ENCODE data around the gene PIGL. TPM values are rescaled to one million over a fixed set of nuclear protein-coding genes. Genes with fewer than 3 reads are reported as not detected.

The PIGL gene
- total RNA-seq, 1 experiment from 2014 or later = 17.0 TPM

DNA sequence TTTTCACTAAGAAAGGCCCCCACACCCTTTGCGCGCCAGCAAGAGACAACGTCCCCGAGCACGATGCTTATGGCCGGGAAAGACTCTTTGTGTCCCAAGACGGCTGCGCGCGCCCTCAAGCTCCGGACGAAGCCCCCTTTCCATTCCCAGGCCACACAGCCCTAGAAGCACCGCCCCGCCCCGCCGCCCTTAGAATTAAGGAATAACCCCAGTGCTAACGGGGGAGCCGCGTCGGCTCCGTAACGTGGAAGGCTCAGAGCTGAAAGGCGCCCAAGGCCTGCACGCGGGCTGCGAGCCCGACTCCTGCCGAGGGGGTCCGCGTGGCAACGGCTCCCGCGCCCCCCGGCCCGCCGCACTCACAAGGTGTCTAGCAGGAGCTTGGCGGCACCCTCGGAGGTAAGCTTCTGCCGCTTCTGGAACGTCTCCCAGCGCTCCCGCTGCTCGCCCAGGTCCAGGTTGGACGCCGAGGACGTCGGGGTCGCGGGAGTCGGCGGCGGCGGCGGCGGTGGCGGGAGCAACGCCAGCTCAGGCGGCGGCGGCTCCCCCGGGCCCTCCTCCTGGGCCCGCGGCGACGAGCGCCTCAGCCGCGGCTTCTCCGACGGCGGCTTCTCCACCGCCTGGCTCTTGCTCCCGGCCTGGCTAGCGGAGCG, 135.8 kb downstream of the PIGL start:
- DNase-seq (ENCODE audit: low spot score) = no peak

DNA sequence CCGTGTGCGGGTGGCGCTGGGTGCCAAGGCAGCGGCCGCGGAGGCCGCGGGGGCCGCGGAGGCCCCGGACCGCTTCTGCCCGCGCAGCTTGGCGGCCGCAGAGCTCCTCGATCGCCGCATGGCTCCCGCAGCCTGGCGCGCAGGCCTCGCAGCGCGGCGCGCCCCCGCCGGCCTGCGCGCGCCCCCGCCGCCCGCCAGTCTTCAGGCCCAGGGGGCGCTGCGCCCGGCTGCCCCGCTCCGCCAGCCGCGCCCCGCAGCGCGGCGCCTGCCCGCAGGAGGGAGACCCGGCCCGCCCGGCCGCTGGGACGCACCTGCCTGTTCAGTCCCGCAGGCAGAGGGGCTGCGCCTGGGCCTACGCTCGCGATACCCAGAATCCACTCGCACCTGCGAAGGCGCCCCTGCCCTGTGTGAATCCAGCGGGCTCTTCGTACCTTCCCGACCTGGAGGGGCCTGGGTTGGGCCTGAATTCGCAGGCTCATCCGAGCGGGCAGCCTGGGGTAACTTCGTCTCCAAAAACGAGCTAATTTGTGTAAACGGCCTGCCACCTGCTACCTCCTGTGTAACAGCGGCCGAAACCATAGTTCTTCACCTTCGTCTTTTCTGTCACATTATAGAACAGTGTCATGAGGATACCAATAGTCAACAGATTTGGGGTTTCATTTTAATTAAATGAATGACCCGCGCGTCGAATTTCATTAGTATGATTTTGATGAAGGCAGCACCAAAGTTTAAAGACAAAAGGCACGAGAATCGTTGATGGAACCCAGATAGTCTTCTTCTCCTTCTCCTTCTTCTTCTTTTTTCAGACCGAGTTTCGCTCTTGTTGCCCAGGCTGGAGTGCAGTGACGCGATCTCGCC, 136.5 kb downstream of the PIGL start, which contains the start of gene CENPV:
Gene CENPV (minus strand): TSS at position 153 of the 858 bp plus-strand sequence. CDS start 33 bp downstream, at position 120.
- peak; percentile 42 for DNase-seq (ENCODE audit: low spot score)

DNA sequence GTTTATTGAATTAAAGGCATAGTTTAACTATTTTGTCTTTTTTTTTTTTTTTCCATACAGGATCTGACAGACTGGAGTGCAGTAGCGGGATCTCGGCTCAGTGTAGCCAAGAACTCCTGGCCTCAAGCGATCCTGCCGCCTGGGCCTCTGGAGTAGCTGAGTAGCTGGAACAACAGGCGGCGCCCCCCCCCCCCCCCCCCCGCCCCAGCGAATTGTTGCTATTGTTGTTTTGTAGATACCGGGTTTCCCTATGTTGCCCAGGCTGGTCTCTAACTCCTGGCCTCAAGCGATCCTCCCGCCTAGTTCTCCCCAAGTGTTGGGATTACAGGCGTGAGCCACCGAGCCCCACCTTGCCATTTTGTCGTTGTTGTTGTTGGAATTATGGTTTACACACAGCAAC, 137.6 kb downstream of the PIGL start:
- DNase-seq (ENCODE audit: low spot score) = no peak

DNA sequence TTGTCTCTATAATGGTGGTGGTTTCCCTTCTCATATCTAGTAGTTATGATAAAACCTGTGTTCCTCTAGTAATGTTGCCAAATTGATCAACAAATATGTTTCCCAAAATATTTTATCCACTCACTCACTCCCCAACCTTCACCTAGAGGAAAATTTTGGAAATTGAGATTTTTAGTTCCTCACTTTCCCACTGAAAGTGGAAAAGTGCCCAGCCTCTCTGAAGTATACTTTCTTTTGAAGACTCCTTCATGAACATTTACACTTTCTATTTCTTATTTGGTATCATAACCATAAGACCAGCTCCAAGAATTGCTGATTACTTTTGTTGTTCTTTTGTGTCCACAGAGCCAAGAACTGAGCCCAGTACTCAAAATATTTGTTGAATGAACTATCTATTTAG, 141.4 kb downstream of the PIGL start:
- no peak for DNase-seq (ENCODE audit: low spot score)

DNA sequence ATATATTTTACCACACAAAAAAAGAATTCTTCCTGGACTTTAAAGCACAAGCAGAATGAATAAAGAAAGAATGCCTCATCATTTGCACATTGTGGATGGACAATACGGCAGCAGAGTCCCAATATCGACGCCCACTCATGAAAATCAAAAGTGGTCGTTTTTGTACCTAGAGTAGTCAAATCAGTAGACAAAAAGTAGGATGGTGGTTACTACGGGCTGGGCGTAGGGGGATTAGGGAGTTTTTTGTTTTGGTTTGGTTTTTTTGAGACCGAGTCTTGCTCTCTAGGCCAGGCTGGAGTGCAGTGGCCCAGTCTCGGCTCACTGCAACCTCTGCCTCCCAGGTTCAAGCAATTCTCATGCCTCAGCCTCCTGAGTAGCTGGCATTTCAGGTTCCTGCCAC, 144.9 kb downstream of the PIGL start:
- no peak for DNase-seq (ENCODE audit: low spot score)

DNA sequence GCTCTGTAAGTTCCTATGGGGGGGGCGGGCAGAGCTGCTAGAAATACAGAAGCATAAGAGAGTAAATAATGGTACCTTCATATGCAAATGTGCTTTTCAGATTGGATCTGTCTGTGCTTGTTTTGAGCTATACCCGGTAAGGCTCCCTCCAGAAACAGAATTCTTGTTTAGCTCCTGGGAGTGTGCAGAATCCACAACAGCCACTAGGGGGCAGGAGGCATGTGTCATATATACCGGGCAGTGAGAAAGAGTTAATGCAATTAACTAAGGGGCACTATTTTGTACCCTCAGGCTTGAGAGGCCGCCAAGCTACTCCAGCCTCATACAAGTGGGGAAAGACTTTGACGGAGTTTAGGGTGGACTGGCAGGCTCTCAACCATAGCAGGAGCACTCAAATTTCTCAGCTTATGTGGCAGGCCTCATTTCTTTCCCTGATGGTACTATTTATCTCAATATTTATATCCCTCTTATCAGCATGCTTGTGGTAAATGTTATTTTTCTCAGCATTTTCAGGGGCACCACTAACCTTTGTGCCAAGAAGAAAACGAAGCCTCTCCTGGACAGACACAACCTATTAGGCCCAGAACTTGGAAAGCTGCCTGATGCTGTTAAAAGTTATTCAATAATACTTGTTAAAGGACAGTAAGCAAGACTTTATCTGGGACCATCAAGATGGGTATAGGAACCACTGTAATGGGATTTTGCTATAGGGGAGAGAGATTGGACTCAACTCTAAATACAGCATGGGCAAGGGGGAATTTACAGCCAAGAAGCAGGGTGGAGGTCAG, 146.9 kb downstream of the PIGL start:
- DNase-seq (ENCODE audit: low spot score) = peak; percentile 75

DNA sequence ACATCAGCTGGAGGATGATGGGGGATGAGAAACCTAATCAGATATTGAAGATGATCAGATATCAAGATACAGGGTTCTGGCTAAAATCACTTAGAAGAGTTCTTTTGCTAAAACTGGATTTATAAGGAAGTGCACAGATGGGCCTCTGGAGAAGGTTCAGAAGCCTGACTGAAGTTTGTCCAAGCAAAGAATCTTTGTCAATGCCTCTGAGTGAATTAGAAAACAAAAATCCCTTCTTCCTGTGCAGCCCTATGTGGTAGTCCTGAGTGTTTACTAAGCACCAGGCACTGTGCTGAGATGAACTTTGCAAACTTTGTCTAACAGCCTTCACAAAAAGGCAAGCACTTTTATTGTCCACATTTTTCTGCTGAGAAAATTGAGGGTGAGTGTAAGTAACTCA, 147.6 kb downstream of the PIGL start:
- no peak for DNase-seq (ENCODE audit: low spot score)

DNA sequence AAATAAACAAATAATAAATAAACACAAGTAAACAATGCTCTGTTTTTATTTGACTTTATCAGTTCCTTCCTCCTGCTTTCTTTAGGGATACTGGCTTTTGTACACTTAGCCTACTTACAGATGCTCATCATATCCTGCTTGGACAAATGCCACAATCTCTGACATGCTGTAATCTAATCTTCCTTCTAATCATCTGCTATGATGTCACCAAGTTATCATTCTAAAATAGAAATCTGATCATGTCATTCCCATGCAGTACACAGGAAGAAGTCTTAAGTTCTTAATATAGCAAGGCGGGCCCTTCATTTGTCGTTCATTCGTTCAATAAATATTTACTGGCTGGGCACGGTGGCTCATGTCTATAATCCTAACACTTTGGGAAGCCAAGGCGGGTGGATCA, 154.7 kb downstream of the PIGL start:
- DNase-seq (ENCODE audit: low spot score) = no peak

DNA sequence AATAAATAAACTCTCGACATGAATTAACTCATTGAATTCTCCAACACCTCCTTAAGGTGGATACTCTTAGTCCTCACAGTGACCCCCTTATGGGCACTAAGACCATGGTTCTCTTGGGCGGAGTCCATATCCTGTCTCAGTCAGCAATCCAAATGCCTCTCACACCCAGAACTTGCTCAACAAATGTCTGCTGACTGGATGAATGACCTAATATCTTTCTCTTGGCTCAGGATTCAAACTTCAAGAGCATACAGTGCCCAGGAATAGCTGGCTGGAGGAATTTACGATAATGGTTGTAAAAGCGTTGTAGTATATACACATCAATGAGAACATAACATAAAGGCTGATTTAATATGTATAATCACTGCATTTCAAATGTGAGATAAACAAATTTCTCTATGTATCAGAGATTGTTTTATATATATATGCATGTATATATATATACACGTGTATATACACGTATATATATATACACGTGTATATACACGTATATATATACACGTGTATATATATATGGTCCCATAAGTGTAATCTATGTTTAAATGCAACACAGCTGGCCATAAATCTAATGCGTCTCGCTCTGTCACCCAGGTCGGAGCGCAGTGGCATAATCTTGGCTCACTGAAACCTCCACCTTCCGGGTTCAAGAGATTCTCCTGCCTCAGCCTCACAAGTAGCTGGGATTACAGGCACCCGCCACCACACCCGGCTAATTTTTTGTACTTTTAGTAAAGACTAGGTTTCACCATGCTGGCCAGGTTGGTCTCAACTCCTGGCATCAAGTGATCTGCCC, 157.3 kb downstream of the PIGL start:
- DNase-seq (ENCODE audit: low spot score) = no peak

Small RNAs within 50 kb of the gene (small RNA-seq; reads per million reads assigned to genes)
- not detected for gene MIR1288

Other genes with a start within 250 kb of the PIGL start
- 12.2 and 20.3 TPM in 2 replicates for gene ZSWIM7, start 217.5 kb upstream of the PIGL start, total RNA-seq (2014; rRNA removed; shearing (Covaris generic))
- 45.8 and 52.5 TPM in 2 replicates for gene TTC19, start 217.4 kb upstream of the PIGL start, total RNA-seq (2014; rRNA removed; shearing (Covaris generic))
- gene NCOR1, start 1.7 kb upstream of the PIGL start, total RNA-seq (2014; rRNA removed; shearing (Covaris generic)) = 67.7 and 72.4 TPM in 2 replicates
- gene CENPV, start 136.3 kb downstream of the PIGL start, total RNA-seq (2014; rRNA removed; shearing (Covaris generic)) = 124 and 169 TPM in 2 replicates
- 1,545 and 1,586 TPM in 2 replicates for gene UBB, start 163.9 kb downstream of the PIGL start, total RNA-seq (2014; rRNA removed; shearing (Covaris generic))
- gene TRPV2, start 198.4 kb downstream of the PIGL start, total RNA-seq (2014; rRNA removed; shearing (Covaris generic)) = not detected in 2 replicates